ENCODE data around the gene GPNMB.
"Not testable (repeated sequence)": the region's sequence is repeated elsewhere in the genome, so short reads cannot be mapped to it uniquely, and the experiment has no call there.

The GPNMB gene

DNA sequence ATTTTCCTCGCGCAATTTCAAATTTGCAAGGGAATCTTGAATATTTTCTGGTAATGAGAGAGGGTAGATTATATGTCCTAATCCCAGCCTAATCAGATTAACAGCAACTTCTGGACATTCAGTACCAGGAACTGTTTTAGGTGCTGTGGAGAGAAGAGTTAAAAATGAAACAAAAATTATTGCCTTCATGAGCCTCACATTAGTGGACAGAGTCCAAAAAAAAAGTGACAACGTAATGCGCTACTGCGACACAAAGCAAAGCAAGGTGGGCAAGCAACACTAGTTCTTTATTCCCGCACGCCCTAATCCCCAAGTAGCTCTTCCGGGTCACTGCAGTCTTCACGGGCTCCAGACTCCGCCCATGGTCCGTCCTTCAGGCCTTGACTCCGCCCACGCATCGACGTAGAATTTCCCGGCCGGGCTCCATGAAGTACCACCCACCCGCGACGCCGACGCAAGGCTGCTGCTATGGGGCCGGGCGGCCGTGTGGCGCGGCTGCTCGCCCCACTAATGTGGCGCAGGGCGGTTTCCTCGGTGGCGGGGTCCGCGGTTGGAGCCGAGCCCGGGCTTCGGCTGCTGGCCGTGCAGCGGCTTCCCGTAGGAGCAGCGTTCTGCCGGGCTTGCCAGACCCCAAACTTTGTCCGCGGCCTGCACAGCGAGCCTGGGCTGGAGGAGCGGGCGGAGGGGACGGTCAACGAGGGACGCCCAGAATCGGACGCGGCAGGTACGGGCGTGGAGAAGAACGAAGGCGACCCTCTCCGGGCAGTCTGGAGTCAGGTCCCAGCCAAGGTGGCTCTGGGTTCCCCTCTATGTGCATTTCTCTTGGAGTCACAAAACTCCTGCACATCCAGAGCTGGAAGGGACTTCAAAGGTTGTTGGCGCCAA is 52.6 kb downstream of the GPNMB start, which contains the start of gene MALSU1:
TSS of gene MALSU1 (plus strand) at position 455 of the 885 bp plus-strand sequence. CDS start at position 469, 14 bp downstream.
- DNase-seq (ENCODE audit: low read depth in 1 of 2, low spot score in 1 of 2): peak; percentile 92 to 97

DNA sequence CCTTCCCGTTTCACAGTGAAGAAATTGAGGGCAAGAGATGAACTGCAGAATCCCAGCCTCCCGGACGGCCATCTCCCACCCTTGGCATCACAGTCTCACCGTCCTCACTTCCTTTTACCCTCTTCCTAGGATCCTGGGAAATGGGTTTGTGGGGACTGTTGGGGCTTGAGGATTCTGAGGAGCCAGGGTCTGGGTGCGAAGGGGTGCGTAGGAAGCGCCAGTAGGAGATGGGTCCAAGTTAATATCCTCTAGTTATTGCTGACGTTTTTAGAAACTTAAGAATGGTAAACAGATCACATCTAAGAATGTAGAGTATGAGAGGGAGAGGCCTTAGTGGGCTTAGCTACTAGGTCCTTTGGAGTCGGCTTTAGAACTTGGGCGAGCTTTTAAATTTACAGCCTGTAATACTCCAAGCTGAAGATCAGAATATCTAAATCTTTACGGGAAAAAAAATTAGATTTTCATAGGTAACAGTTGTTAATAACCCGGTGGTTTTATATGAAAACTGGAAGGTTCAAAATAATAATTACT is 53.3 kb downstream of the GPNMB start:
- no peak for DNase-seq (ENCODE audit: low read depth in 1 of 2, low spot score in 1 of 2)

DNA sequence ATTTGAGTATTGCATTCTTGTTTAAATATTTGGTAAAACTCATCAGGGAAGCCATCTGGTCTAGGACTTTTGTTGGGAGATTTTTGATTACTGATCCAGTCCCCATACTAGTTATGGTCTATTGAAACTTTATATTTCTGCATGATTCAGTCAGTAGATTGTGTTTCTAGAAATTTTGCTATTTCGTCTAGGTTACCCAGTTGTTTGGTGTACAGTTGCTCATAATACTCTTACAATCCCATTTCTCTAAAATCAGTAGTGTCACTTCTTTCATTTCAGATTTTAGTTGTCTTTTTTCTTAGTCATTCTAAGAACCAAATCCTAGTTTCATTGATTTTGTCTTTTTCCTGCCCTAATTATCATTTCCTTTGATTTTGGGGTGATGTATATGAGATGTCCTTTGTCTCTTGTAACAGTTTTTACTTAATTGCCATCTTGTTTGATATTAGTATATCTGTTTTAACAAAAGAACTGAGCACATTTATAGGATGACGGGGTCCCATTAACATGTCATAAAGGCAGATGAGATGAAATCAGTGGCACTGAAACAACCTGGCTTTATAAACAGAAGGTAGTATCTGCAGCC is 60.5 kb downstream of the GPNMB start:
- DNase-seq (ENCODE audit: low read depth in 1 of 2, low spot score in 1 of 2): no peak

DNA sequence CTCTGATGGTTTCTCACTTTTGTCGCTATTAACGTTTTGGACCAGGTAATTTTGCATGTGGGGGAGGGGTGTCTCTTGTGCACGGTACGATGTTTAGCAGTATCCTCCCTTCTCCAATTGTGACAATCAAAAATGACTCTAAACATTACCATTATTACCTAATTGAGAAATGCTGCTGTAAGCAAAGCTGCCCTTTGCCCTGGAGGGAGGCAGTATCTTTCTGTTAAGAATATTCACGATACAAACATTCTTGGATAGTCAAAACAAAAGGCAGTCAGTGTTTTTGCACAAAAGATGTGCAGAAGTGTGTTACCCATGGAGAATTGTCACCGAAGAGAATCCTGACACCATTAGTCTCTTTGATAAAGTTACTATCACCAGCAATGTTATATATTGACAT is 62.2 kb downstream of the GPNMB start:
- no peak for DNase-seq (ENCODE audit: low read depth in 1 of 2, low spot score in 1 of 2)

- DNase-seq (ENCODE audit: low read depth in 1 of 2, low spot score in 1 of 2): not testable (repeated sequence)
Measured at GRCh38 chr7:23312141-23312540, 65.6 kb downstream of the GPNMB start.

GRCh38 chr7:23315366-23315765 is 68.8 kb downstream of the GPNMB start:
- no peak for DNase-seq (ENCODE audit: low read depth in 1 of 2, low spot score in 1 of 2)

All from activated CD4-positive, alpha-beta T cell treated with anti-CD3 and anti-CD28 coated beads, Interleukin-2, amount 50 U/mL, for 24 hours (primary cell).